Endothelial cell of umbilical vein (primary cell): ENCODE measurements around the gene MRAP.

ENCODE experiments used
- CTCF ChIP-seq, 2 donors: IDR thresholded peaks; 1 replicate in 1 of 2; 2 replicates in 1 of 2; pipeline ENCODE4 v1.5.1; 2011; ENCODE audit warnings: low read length in 2 of 2, mild to moderate bottlenecking in 2 of 2, moderate library complexity in 2 of 2, control low read depth in 1 of 2, inconsistent platforms in 1 of 2, low read depth in 1 of 2; ENCODE audit not compliant: insufficient read depth in 1 of 2; ENCODE audit errors: extremely low read depth in 1 of 2
- EZH2 ChIP-seq: IDR thresholded peaks from 2 replicates; pipeline ENCODE4 v1.6.1; 2012; ENCODE audit warnings: borderline replicate concordance, low read depth, mild to moderate bottlenecking, moderate library complexity, low read length, inconsistent platforms; ENCODE audit not compliant: severe bottlenecking
- GATA2 ChIP-seq: IDR thresholded peaks from 2 replicates; pipeline ENCODE4 v1.7.0; 2011; ENCODE audit warnings: low read depth, mild to moderate bottlenecking, moderate library complexity, mixed read lengths, low read length; ENCODE audit not compliant: insufficient read length, insufficient read depth
- MAX ChIP-seq: IDR thresholded peaks from 2 replicates; pipeline ENCODE4 v1.6.1; 2011; ENCODE audit not compliant: insufficient read depth, insufficient read length
- MYC ChIP-seq: IDR thresholded peaks from one replicate; pipeline ENCODE4 v1.6.1; 2011; ENCODE audit warnings: mild to moderate bottlenecking, low read depth, low read length
- POLR2A ChIP-seq: IDR thresholded peaks from 2 replicates; pipeline ENCODE4 v1.6.1; 2012; ENCODE audit warnings: low read depth, mild to moderate bottlenecking, control low read depth, low read length
- POLR2AphosphoS5 ChIP-seq: IDR thresholded peaks from 2 replicates; pipeline ENCODE4 v1.6.1; 2012; ENCODE audit warnings: low read depth, mild to moderate bottlenecking, control low read depth, low read length, moderate library complexity; ENCODE audit not compliant: insufficient read depth

GRCh38 chr21:32279377-32279680 lies 19.3 kb upstream of the MRAP start:
- TF ChIP-seq CTCF (IDR thresholded peaks at IDR 0.05; ENCODE audit: extremely low read depth in 1 of 2, insufficient read depth in 1 of 2, low read depth in 1 of 2, low read length in 2 of 2): no peak
- TF ChIP-seq EZH2: no peak
- no peak for TF ChIP-seq GATA2
- TF ChIP-seq POLR2A: no peak
- no peak for TF ChIP-seq MAX
- no peak for TF ChIP-seq POLR2AphosphoS5
- no peak for TF ChIP-seq MYC
